NCI-H2196 (cell line): Measurements from ENCODE around the gene ATOX1.
"Not testable (repeated sequence)": the region's sequence is repeated elsewhere in the genome, so short reads cannot be mapped to it uniquely, and the experiment has no call there.

ENCODE experiments used
- DNase-seq: peaks from one replicate; lab custom pipeline; 2025; ENCODE audit not compliant: unreplicated experiment; lab: John Stamatoyannopoulos, UW

The ATOX1 gene

GRCh38 chr5:151699071-151699901, 59.1 kb downstream of the ATOX1 start:
- DNase-seq: no peak

- not testable (repeated sequence) for DNase-seq
Measured at GRCh38 chr5:151698081-151698480, 60.4 kb downstream of the ATOX1 start.

GRCh38 chr5:151697452-151697851, 61.0 kb downstream of the ATOX1 start:
- DNase-seq: no peak

GRCh38 chr5:151696470-151697061, 61.9 kb downstream of the ATOX1 start:
- no peak for DNase-seq

- no peak for DNase-seq
Measured at GRCh38 chr5:151695464-151695863, 63.0 kb downstream of the ATOX1 start.

GRCh38 chr5:151694035-151694485, 64.4 kb downstream of the ATOX1 start:
- peak; percentile 66 for DNase-seq
